Suppressor macrophage treated with lipopolysaccharide for 4 hours (primary cell): Measurements from ENCODE around the gene TTLL8.
A peak's percentile ranks its signal among the peaks of the same experiment; 100 is the strongest.
"Not testable (repeated sequence)": the region's sequence is repeated elsewhere in the genome, so short reads cannot be mapped to it uniquely, and the experiment has no call there.

Experiments
- DNase-seq: peaks from one replicate; pipeline ENCODE4 v3.0.0-alpha.2; 2020

The TTLL8 gene

GRCh38 chr22:50058061-50058905, at the start of gene TTLL8:
Gene TTLL8 (minus strand): TSS chr22:50058298.
- DNase-seq, result no peak

DNA sequence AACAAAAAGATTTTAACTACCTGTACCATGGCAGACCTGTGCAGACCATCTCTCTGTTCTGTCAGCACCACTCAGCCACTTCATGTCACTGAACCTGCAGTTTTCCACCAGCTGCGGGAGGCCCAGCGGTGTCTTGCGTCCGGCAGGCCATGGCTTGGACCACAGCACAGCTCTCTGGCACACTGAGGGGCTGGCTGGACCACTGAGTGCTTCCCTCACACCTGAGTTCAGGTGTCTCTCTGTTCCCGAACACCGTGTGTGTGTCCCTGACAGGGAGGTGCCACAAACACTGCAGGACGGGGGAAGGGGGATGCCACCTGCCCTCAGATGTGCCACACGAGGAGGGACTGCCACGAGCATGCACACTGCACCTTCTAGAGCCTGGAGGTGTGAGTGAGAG, 49.4 kb upstream of the TTLL8 start:
- no peak for DNase-seq

GRCh38 chr22:50105208-50106100, 47.4 kb upstream of the TTLL8 start:
- peak; percentile 35 for DNase-seq

DNA sequence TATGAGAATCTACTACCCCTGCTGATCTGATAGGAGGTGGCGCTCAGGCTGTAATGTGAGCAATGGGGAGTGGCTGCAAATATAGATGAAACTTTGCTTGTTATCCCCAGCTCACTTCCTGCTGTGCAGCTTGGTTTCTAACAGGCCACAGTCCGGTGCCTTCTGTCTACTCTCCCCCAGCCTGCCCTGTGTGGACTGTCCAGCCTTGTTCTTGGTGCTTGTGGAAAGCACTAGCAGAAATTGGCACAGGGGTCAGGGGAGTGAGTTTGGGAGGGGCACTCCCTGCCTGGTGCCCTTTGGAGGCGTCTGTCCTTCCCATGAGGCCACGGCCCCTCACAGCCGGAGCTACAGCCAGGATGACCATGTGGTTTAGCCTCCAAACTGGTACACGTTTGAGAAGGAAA, 46.0 kb upstream of the TTLL8 start:
- DNase-seq, result no peak

DNA sequence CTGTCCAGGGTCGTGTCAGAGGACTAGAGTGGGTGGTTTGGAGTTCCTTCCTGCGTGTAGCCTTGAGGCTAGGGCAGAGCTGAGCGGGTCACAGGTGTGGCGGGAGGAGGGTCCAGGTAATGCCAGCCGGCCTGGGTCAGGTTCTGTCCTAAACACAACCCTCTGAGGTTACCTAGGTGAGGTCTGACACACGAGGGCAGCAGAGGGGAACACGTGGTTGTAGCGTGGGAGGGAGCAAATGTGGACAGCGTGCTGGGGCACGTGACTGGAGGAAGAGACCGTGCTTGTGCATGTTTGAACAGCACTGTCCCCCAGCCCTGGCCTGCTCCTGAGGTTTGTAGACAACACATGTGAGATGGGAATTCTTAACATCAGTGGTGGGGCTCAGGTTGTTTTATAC, 44.8 kb upstream of the TTLL8 start:
- peak; percentile 10 for DNase-seq

GRCh38 chr22:50101870-50102565, 43.9 kb upstream of the TTLL8 start:
- DNase-seq, result no peak

DNA sequence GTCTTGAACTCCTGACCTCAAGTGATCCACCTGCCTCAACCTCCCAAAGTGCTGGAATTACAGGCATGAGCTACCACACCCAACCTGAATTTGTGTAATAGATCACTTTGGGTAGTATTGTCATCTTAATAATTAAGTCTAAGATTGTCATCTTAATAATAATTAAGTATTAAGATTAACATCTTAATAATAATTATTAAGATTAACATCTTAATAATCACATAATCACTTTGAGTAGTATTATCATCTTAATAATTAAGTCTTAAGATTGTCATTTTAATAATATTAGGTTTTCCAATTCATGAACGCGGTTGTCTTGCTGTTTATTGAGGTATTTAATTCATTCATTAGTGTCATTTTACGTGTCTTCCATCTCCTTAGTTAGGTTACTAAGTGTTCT, 40.0 kb upstream of the TTLL8 start:
- no peak for DNase-seq

GRCh38 chr22:50092342-50092741, 34.2 kb upstream of the TTLL8 start:
- DNase-seq, result no peak

DNA sequence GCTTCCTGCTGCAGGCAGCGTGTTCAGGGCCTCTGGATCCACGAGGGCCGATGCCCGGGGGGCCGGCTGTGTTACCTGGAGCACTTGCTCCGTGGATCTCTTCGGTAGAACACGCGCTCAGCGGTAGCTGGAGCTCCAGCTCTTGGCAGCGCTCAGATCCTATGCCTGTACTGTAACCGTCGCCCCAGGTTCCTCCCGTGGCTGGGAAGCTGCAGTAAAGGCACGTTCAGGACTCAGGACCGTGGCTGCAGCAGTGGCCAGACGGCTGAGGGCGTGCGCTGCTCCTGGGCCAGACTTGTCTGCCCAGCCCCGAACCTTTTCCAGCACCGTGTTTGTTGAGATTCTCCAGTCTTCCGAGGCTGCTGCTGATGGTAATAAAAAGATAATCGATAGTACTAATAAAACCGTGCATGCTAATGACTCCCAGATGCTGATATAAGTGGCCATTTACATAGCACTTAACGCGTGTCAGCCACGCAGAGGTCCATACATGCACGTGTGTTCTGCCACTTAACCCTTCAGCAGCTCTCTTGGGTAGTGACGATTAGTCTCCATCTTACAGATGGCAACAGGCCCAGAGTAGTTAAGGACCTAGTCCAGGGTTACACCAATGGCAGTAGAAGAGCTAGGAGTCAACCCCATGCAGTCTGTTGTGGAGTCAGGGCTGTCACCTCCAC, 33.1 kb upstream of the TTLL8 start:
- no peak for DNase-seq

- no peak for DNase-seq
Observed at GRCh38 chr22:50090412-50090714, 32.3 kb upstream of the TTLL8 start.

GRCh38 chr22:50089682-50090411, 31.7 kb upstream of the TTLL8 start, which contains the start of gene MOV10L1:
Gene MOV10L1 (plus strand): TSS chr22:50090006. CDS start chr22:50090089, 83 bp downstream.
- peak; percentile 48 for DNase-seq

DNA sequence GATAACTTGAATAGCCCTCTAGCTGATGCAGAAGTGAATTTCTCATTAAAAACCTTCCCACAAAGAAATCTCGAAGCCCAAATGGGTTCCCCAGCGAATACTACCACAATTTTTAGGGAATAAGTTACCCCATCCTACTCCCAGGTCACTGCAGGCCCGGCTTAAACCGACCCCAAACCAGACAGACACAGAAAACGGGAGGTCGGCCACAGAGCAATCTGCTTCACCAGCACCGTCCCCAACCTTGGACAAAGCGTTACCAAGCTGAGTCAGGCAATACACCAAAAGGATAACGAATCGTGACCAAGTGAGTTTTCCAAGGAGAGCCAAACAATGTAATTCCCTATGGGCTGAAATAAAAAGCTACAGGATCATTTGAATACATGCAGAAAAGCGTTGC, 31.1 kb upstream of the TTLL8 start:
- no peak for DNase-seq

GRCh38 chr22:50088096-50088495, 30.0 kb upstream of the TTLL8 start:
- no peak for DNase-seq

- no peak for DNase-seq
Observed at GRCh38 chr22:50087646-50088045, 29.5 kb upstream of the TTLL8 start.

DNA sequence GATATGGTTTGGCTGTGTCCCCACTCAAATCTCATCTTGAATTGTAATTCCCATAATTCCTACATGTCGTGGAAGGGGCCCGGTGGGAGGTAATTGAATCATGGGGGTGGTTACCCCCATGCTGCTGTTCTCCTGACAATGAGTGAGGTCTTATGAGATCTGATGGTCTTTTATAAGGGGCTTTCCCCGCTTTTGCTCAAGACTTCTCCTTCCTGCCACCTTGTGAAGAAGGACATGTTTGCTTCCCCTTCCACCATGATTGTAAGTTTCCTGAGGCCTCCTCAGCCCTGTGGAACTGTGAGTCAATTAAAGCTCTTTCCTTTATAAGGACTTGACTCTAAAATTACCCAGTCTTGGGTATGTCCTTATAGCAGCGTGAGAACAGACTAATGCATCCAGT, 28.9 kb upstream of the TTLL8 start:
- not testable (repeated sequence) for DNase-seq

DNA sequence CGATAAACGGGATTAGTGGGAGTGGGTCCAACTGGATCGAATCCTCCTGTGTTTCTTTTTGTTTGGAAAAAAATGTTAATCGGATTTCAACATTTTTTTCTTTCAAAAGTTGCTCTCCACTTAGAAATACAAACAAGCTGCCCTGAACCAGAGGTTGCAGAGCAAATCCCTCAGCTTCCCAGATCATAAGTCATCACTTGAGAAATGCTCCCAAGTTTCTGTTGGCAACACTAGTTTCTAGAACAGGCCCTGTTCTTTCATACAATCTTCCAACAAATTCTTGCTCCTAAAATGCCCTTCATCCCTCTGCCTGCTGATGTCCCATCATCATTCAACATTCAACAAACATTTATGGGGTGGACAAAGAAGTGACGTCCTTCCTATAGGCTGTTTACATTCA, 28.4 kb upstream of the TTLL8 start:
- DNase-seq, result no peak

DNA sequence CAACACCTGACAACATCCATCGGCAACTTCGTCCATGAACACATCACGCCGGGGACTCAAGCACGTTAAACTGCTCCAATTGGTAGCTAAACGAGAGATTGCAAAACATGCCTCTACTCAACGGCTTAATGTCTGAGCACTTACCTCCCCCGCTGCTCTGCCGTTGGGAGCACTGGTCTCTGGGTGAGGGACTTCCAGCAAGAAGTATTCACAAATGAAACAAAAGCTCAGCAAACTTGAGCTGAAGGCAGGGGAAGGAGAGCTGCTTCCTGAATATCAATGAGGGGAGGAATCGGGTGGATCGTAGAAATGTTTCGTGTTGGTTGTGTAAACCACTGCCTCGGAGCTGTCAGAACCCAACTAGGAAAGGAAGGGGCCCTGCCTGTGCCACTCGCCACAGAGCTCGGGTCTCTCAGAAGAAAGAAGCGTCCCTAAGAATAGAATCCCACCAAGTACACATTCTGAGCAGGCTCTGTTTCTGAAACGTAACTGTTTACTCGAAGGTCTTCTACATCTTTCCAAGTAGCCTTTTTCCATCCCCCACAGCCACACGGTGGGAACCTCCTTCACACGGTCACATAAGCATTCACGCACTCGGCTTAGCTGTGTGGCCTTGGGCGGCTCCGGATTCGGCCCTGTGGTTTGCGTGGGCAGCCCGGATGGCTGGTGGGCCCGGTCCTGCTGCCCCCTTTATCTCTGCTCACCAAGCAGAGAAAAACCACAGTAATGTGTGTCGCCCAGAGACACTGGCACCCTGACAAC, 27.3 kb upstream of the TTLL8 start, which contains the start of gene MLC1:
Gene MLC1, minus strand, starts transcription at position 216 of the 762 bp plus-strand sequence. CDS start 524 bp downstream, outside the sequence.
- DNase-seq, result peak; percentile 45

- no peak for DNase-seq
Observed at GRCh38 chr22:50084614-50085021, 26.5 kb upstream of the TTLL8 start.

DNA sequence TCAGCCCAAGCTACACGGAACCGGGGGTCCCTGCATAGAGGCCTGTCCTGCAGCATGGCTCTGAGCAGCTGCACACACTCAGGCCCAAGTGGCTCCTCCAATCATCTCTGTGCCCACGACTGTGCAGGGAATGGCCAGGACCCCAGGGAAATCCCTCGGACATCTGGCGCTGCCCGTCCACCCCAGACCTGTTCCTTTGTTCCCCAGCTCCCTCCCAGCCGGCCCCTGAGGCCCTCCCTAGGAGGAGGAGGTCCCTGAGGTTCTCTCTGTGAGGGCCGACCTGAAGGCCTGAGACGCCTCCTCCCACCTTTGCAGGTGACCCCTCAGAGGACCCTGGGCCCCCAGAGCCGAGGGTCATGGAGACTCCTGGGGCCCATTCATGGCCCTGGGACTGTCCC, 26.0 kb upstream of the TTLL8 start:
- no peak for DNase-seq

GRCh38 chr22:50083462-50084079, 25.5 kb upstream of the TTLL8 start:
- no peak for DNase-seq
